Neural crest cell (in vitro differentiated cells): ENCODE results near the gene SLC35B2. TPM values are rescaled to one million over a fixed set of nuclear protein-coding genes. Genes with fewer than 3 reads are reported as not detected.
"Not testable (repeated sequence)": the region's sequence is repeated elsewhere in the genome, so short reads cannot be mapped to it uniquely, and the experiment has no call there.

Experiments used
- DNase-seq: peaks from one replicate; pipeline ENCODE4 v3.0.0; 2021; ENCODE audit warnings: low read depth, mixed read lengths, low spot score
- H3K27ac Mint-ChIP-seq: one replicate; pipeline ENCODE4 v1.8.0; 2021; ENCODE audit warnings: mild to moderate bottlenecking, mixed read lengths; ENCODE audit not compliant: unreplicated experiment
- H3K27me3 Mint-ChIP-seq: 2 replicates; pipeline ENCODE4 v1.8.0; 2021; ENCODE audit warnings: low read depth, mild to moderate bottlenecking, mixed read lengths
- H3K36me3 Mint-ChIP-seq: 2 replicates; pipeline ENCODE4 v1.8.0; 2021; ENCODE audit warnings: low read depth, mild to moderate bottlenecking, mixed read lengths
- H3K4me1 Mint-ChIP-seq: 2 replicates; pipeline ENCODE4 v1.8.0; 2021; ENCODE audit warnings: mixed read lengths
- H3K4me3 Mint-ChIP-seq: one replicate; pipeline ENCODE4 v1.8.0; 2021; ENCODE audit warnings: mild to moderate bottlenecking, mixed read lengths
- H3K9me3 Mint-ChIP-seq: 2 replicates; pipeline ENCODE4 v1.8.0; 2021; ENCODE audit warnings: mixed read lengths
- total RNA-seq: library from RNA; stranded (reverse); gene quantifications from 2 replicates; pipeline ENCODE4 v1.2.1, GENCODE V29; 2021
- TF ChIP-seq, protein P1 (sequence below): fragments of 200-600 bp; sonication (generic); conservative IDR thresholded peaks from 2 replicates; pipeline ENCODE4 v1.5.0; 2021; ENCODE audit warnings: antibody characterized with exemption, mild to moderate bottlenecking

Gene SLC35B2
- total RNA-seq, 1 donor from 2014 or later, result 77.7 TPM

DNA sequence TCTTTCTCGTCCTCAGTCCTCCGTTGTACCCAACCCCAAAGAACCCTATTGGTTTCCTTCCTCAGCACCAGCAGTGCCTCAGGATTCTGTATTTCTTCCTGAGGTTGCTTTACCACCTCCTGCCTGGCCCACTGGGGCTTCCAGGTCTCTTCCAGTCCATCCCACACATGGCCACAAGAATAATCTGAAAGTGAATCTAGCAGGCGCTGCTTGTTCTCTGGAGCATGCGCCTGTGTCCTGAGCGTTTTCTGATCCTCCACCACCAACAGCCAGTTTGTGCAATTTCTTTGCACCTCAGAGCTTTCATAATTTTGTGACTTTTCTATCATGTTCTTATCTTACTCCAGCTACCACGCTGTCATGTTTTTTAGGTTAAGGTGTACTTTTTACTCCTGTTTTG is 22.1 kb downstream of the SLC35B2 start:
- DNase-seq, result no peak
- Mint-ChIP-seq H3K9me3 (no peaks in the 10 kb centered on the region), H3K4me1 (peaks cover 36% of the 10 kb centered on the region), H3K27me3 (no peaks in the 10 kb centered on the region), H3K36me3 (no peaks in the 10 kb centered on the region), H3K4me3 (no peak overlapping the region), H3K27ac (no peak overlapping the region)
- TF ChIP-seq, protein P1, sequence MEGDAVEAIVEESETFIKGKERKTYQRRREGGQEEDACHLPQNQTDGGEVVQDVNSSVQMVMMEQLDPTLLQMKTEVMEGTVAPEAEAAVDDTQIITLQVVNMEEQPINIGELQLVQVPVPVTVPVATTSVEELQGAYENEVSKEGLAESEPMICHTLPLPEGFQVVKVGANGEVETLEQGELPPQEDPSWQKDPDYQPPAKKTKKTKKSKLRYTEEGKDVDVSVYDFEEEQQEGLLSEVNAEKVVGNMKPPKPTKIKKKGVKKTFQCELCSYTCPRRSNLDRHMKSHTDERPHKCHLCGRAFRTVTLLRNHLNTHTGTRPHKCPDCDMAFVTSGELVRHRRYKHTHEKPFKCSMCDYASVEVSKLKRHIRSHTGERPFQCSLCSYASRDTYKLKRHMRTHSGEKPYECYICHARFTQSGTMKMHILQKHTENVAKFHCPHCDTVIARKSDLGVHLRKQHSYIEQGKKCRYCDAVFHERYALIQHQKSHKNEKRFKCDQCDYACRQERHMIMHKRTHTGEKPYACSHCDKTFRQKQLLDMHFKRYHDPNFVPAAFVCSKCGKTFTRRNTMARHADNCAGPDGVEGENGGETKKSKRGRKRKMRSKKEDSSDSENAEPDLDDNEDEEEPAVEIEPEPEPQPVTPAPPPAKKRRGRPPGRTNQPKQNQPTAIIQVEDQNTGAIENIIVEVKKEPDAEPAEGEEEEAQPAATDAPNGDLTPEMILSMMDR, result no peak

DNA sequence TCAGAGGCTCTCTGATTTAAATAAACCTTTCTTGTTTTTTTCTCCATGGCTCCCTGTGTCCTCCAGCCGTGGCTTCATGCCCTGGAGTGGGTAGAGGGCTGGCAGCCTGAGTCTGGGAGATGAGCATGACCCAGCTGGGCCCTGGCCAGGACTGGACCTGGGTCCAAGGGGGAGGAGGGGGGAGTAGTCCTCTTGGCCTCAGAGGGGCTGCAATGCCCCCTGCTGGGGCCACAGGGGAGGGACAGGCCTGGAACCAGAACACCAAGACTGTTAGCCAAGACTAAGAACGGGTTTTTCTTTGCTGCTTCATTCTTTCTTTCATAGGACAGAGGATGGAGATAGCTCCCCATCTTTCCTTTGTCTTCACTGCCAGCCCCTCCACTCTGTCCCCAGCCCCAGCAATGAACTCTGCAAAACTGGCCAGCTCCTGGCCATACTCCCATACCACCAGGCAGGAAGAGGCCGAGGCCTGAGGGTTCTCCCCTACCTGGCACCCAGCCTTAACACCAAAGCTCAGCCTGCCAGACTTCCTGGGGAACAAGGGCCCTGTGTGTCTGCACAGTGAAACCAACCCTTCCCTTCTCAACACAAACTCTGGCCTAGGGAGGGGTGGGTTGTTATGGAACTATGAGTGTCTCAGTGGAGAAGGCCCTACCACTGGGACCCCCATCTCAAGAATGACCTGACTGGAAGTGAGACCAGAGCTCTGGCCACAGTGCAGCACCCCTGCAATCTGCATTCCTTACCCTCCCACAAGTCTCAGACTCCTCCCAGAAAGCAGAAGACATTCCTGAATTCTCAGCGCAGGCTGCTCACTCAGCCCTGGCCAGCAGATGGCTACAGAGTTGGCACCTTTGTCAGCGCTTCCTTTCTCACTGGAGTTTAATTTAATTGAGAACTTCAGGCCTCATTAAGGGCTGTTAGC is 23.0 kb downstream of the SLC35B2 start:
- Mint-ChIP-seq H3K9me3 (no peaks in the 10 kb centered on the region), H3K27ac (no peak overlapping the region), H3K4me1 (peaks cover 36% of the 10 kb centered on the region), H3K27me3 (no peaks in the 10 kb centered on the region), H3K4me3 (no peak overlapping the region), H3K36me3 (no peaks in the 10 kb centered on the region)
- TF ChIP-seq, protein P1, result peak; percentile 74
- DNase-seq, result no peak

DNA sequence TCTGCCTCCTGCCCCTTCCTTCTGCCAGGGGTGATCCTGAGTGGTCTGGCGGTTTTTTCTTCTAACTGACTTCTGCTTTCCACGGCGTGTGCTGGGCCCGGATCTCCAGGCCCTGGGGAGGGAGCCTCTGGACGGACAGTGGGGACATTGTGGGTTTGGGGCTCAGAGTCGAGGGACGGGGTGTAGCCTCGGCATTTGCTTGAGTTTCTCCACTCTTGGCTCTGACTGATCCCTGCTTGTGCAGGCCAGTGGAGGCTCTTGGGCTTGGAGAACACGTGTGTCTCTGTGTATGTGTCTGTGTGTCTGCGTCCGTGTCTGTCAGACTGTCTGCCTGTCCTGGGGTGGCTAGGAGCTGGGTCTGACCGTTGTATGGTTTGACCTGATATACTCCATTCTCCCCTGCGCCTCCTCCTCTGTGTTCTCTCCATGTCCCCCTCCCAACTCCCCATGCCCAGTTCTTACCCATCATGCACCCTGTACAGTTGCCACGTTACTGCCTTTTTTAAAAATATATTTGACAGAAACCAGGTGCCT is 23.7 kb downstream of the SLC35B2 start:
- Mint-ChIP-seq H3K4me3 (no peak overlapping the region), H3K27ac (no peak overlapping the region), H3K9me3 (no peaks in the 10 kb centered on the region), H3K27me3 (no peaks in the 10 kb centered on the region), H3K36me3 (no peaks in the 10 kb centered on the region), H3K4me1 (peaks cover 35% of the 10 kb centered on the region)
- TF ChIP-seq, protein P1, result no peak
- no peak for DNase-seq

DNA sequence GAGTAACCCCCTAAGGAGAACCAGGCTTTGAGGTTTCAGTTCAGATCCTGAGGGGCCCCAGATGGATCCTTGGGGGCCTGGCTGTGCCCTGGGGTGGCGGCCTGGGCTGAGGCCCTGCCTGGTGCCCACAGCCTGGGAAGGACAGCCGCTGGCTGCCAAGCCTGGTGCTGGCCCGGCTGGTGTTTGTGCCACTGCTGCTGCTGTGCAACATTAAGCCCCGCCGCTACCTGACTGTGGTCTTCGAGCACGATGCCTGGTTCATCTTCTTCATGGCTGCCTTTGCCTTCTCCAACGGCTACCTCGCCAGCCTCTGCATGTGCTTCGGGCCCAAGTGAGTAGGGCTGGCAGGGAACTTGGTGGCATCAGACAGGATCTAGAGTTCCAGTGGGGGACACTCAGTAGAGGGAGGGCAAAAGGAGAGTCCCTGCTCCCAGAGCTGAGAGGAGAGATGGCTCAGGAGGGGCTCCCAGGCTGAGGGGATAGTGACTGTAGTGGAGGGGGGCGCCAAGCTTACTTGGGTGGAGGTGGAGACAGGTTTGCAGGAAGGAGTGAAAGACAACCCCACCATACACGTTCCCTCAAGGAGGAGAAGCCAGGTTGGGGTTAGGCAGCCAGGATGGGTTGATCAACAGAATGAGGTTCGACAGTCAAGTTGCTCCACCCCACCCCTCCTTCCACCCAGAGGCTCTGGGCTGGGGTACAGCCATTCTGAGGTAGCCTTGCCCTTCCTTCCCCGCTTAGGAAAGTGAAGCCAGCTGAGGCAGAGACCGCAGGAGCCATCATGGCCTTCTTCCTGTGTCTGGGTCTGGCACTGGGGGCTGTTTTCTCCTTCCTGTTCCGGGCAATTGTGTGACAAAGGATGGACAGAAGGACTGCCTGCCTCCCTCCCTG is 24.4 kb downstream of the SLC35B2 start:
- DNase-seq, result no peak
- Mint-ChIP-seq H3K36me3 (no peaks in the 10 kb centered on the region), H3K27me3 (no peaks in the 10 kb centered on the region), H3K9me3 (no peaks in the 10 kb centered on the region), H3K4me3 (no peak overlapping the region), H3K4me1 (peaks cover 28% of the 10 kb centered on the region), H3K27ac (no peak overlapping the region)
- TF ChIP-seq, protein P1, result no peak

DNA sequence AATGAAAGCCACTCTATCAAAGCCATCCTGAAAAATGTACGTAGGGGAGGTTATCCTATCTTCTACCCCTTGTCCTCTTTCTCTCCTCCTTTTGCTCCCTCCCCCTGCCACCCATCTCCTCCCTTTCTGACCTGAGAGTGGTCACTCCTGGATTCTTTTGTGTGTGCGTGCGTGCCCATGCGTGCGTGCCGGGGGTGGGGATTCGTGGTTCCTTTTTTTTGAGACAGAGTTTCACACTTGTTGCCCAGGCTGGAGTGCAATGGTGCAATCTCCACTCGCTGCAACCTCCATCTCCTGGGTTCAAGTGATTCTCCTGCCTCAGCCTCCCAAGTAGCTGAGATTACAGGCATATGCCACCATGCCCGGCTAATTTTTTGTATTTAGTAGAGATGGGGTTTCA is 25.9 kb downstream of the SLC35B2 start:
- H3K27ac Mint-ChIP-seq, DNase-seq: not testable (repeated sequence)

More for the DNA sequence above, 25.9 kb downstream of the SLC35B2 start:
- H3K9me3 Mint-ChIP-seq, H3K27me3 Mint-ChIP-seq, H3K36me3 Mint-ChIP-seq, H3K4me3 Mint-ChIP-seq: not testable (repeated sequence)
- H3K4me1 Mint-ChIP-seq, result peaks cover 32% of the 10 kb centered on the region
